HEK293 (cell line): ENCODE data around the gene PEAR1.

Experiments
- ATF2 ChIP-seq: fragments of 450-650 bp; formaldehyde crosslinking; IDR thresholded peaks from 2 replicates; pipeline ENCODE4 v1.5.1; 2016; ENCODE audit warnings: missing biosample characterization, missing genetic modification characterization, low read depth
- EGR2 ChIP-seq: fragments of 450-650 bp; formaldehyde crosslinking; IDR thresholded peaks from 2 replicates; pipeline ENCODE4 v1.5.1; 2016; ENCODE audit warnings: low read depth, missing biosample characterization, missing genetic modification characterization
- FEZF1 ChIP-seq: fragments of 450-650 bp; formaldehyde crosslinking; IDR thresholded peaks from 2 replicates; pipeline ENCODE4 v1.5.1; 2016; ENCODE audit warnings: missing biosample characterization, missing genetic modification characterization
- GFI1B ChIP-seq: fragments of 450-650 bp; formaldehyde crosslinking; IDR thresholded peaks from 2 replicates; pipeline ENCODE4 v1.5.1; 2016; ENCODE audit warnings: missing biosample characterization, missing genetic modification characterization
- GLI2 ChIP-seq: fragments of 450-650 bp; formaldehyde crosslinking; IDR thresholded peaks from 2 replicates; pipeline ENCODE4; 2017; ENCODE audit warnings: missing biosample characterization, missing genetic modification characterization, low read depth, borderline replicate concordance
- HOXA7 ChIP-seq: sonication (generic); formaldehyde crosslinking; IDR thresholded peaks from 2 replicates; pipeline ENCODE4 v1.8.1; 2022; ENCODE audit warnings: missing genetic modification reagents, borderline replicate concordance
- INSM2 ChIP-seq: fragments of 450-650 bp; formaldehyde crosslinking; IDR thresholded peaks from 2 replicates; pipeline ENCODE4 v1.5.1; 2016; ENCODE audit warnings: missing biosample characterization, missing genetic modification characterization
- KLF1 ChIP-seq: fragments of 450-650 bp; formaldehyde crosslinking; IDR thresholded peaks from 2 replicates; pipeline ENCODE4 v1.5.1; 2016; ENCODE audit warnings: missing biosample characterization, missing genetic modification characterization
- OVOL3 ChIP-seq: fragments of 450-650 bp; formaldehyde crosslinking; IDR thresholded peaks from 2 replicates; pipeline ENCODE4 v1.5.1; 2016; ENCODE audit warnings: missing biosample characterization, missing genetic modification characterization
- SP2 ChIP-seq: fragments of 450-650 bp; formaldehyde crosslinking; IDR thresholded peaks from 2 replicates; pipeline ENCODE4 v1.5.1; 2016; ENCODE audit warnings: missing biosample characterization, missing genetic modification characterization
- ZBTB48 ChIP-seq: fragments of 450-650 bp; formaldehyde crosslinking; IDR thresholded peaks from 2 replicates; pipeline ENCODE4 v1.5.1; 2016; ENCODE audit warnings: missing biosample characterization, missing genetic modification characterization
- ZFP69B ChIP-seq: fragments of 450-650 bp; formaldehyde crosslinking; IDR thresholded peaks from 2 replicates; pipeline ENCODE4 v1.5.1; 2016; ENCODE audit warnings: missing biosample characterization, missing genetic modification characterization
- ZNF121 ChIP-seq: fragments of 450-650 bp; formaldehyde crosslinking; IDR thresholded peaks from 2 replicates; pipeline ENCODE4 v1.5.1; 2016; ENCODE audit warnings: missing biosample characterization, missing genetic modification characterization
- ZNF214 ChIP-seq: fragments of 450-650 bp; formaldehyde crosslinking; IDR thresholded peaks from 2 replicates; pipeline ENCODE4 v1.5.1; 2017; ENCODE audit warnings: missing biosample characterization, mild to moderate bottlenecking, missing genetic modification characterization, borderline replicate concordance
- ZNF24 ChIP-seq: fragments of 450-650 bp; formaldehyde crosslinking; IDR thresholded peaks from 2 replicates; pipeline ENCODE4 v1.5.1; 2016; ENCODE audit warnings: missing biosample characterization, missing genetic modification characterization
- ZNF335 ChIP-seq: fragments of 450-650 bp; formaldehyde crosslinking; conservative IDR thresholded peaks from 2 replicates; pipeline ENCODE4 v1.5.1; 2016; ENCODE audit warnings: missing biosample characterization, missing genetic modification characterization
- ZNF426 ChIP-seq: fragments of 450-650 bp; formaldehyde crosslinking; IDR thresholded peaks from 2 replicates; pipeline ENCODE4 v1.5.1; 2017; ENCODE audit warnings: missing biosample characterization, missing genetic modification characterization, mild to moderate bottlenecking, inconsistent platforms, moderate library complexity
- ZNF514 ChIP-seq: fragments of 450-650 bp; formaldehyde crosslinking; IDR thresholded peaks from 2 replicates; pipeline ENCODE4 v1.5.1; 2016; ENCODE audit warnings: missing biosample characterization, missing genetic modification characterization
- ZNF548 ChIP-seq: fragments of 450-650 bp; formaldehyde crosslinking; IDR thresholded peaks from 2 replicates; pipeline ENCODE4 v1.5.1; 2016; ENCODE audit warnings: missing biosample characterization, missing genetic modification characterization
- ZNF561 ChIP-seq: fragments of 450-650 bp; IDR thresholded peaks from 2 replicates; pipeline ENCODE4 v1.5.1; 2018; ENCODE audit warnings: missing biosample characterization, missing genetic modification characterization, borderline replicate concordance
- ZNF776 ChIP-seq: fragments of 450-650 bp; formaldehyde crosslinking; IDR thresholded peaks from 2 replicates; pipeline ENCODE4 v1.5.0; 2017; ENCODE audit warnings: missing biosample characterization, missing genetic modification characterization, borderline replicate concordance
- ZNF843 ChIP-seq: fragments of 450-650 bp; formaldehyde crosslinking; IDR thresholded peaks from 2 replicates; pipeline ENCODE4 v1.5.1; 2016; ENCODE audit warnings: missing biosample characterization, missing genetic modification characterization
- ZSCAN30 ChIP-seq: fragments of 450-650 bp; IDR thresholded peaks from 2 replicates; pipeline ENCODE4 v1.5.1; 2018; ENCODE audit warnings: missing biosample characterization, mild to moderate bottlenecking, missing genetic modification characterization, moderate library complexity
- ZXDB ChIP-seq: fragments of 450-650 bp; formaldehyde crosslinking; IDR thresholded peaks from 2 replicates; pipeline ENCODE4 v1.5.1; 2016; ENCODE audit warnings: missing biosample characterization, missing genetic modification characterization
- TF ChIP-seq, protein P1 (sequence below): fragments of 450-650 bp; formaldehyde crosslinking; IDR thresholded peaks from 2 replicates; pipeline ENCODE4 v1.5.1; 2016; ENCODE audit warnings: missing biosample characterization, missing genetic modification characterization
- TF ChIP-seq, protein P2 (sequence below): fragments of 450-650 bp; formaldehyde crosslinking; IDR thresholded peaks from 2 replicates; pipeline ENCODE4 v1.5.1; 2016; ENCODE audit warnings: missing biosample characterization, missing genetic modification characterization
- TF ChIP-seq, protein P3 (sequence below): fragments of 450-650 bp; formaldehyde crosslinking; IDR thresholded peaks from 2 replicates; pipeline ENCODE4 v1.5.1; 2017; ENCODE audit warnings: missing biosample characterization, missing genetic modification characterization
- TF ChIP-seq, protein P4 (sequence below): fragments of 450-650 bp; formaldehyde crosslinking; IDR thresholded peaks from 2 replicates; pipeline ENCODE4 v1.5.1; 2017; ENCODE audit warnings: missing biosample characterization, missing genetic modification characterization

The PEAR1 gene

DNA sequence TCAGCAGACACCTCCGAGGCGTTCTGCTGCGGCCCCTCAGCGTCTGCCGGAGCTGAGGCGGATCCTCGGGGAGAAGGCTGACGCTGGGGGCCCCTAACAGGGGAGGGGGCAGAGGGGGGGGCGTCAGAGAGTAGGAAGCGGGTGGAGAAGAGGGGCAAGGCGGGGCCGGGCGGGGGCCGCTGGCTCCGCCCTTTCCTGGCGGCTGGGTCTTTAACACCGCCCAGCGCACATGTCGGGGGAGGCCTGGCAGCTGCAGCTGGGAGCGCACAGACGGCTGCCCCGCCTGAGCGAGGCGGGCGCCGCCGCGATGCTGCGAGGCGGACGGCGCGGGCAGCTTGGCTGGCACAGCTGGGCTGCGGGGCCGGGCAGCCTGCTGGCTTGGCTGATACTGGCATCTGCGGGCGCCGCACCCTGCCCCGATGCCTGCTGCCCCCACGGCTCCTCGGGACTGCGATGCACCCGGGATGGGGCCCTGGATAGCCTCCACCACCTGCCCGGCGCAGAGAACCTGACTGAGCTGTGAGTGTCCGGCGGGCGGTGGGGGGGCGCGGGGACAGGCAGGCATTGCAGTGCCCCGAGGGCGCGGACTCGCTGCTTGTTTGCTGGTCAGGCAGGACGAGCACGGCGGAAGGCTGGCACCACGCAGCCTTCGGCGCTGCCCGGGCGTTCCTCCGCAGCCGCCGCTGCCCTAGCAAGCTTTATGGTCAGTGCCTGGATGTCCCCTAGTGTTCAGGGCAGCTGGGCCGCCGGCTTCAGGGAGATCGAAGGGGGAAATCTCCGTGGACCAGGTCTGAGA is 32.7 kb upstream of the PEAR1 start, which contains the start of gene NTRK1 (continued):
- no peak for TF ChIP-seq INSM2 (tag by site-specific recombination)
- peak; percentile 43; the same call in 1 of the 2 replicates for TF ChIP-seq ZSCAN30 (tag by site-specific recombination)
- TF ChIP-seq ZBTB48 (tag by site-specific recombination), result no peak
- no peak for TF ChIP-seq HOXA7 (CRISPR knock-in tag)
- TF ChIP-seq ZNF121 (tag by site-specific recombination), result no peak
- TF ChIP-seq OVOL3 (tag by site-specific recombination), result no peak
- TF ChIP-seq, protein P1, sequence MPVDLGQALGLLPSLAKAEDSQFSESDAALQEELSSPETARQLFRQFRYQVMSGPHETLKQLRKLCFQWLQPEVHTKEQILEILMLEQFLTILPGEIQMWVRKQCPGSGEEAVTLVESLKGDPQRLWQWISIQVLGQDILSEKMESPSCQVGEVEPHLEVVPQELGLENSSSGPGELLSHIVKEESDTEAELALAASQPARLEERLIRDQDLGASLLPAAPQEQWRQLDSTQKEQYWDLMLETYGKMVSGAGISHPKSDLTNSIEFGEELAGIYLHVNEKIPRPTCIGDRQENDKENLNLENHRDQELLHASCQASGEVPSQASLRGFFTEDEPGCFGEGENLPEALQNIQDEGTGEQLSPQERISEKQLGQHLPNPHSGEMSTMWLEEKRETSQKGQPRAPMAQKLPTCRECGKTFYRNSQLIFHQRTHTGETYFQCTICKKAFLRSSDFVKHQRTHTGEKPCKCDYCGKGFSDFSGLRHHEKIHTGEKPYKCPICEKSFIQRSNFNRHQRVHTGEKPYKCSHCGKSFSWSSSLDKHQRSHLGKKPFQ (tag by site-specific recombination), result no peak
- peak; percentile 44 for TF ChIP-seq EGR2 (tag by site-specific recombination)
- peak; percentile 91 for TF ChIP-seq KLF1 (tag by site-specific recombination)
- TF ChIP-seq ZNF214 (tag by site-specific recombination), result no peak
- TF ChIP-seq, protein P2, sequence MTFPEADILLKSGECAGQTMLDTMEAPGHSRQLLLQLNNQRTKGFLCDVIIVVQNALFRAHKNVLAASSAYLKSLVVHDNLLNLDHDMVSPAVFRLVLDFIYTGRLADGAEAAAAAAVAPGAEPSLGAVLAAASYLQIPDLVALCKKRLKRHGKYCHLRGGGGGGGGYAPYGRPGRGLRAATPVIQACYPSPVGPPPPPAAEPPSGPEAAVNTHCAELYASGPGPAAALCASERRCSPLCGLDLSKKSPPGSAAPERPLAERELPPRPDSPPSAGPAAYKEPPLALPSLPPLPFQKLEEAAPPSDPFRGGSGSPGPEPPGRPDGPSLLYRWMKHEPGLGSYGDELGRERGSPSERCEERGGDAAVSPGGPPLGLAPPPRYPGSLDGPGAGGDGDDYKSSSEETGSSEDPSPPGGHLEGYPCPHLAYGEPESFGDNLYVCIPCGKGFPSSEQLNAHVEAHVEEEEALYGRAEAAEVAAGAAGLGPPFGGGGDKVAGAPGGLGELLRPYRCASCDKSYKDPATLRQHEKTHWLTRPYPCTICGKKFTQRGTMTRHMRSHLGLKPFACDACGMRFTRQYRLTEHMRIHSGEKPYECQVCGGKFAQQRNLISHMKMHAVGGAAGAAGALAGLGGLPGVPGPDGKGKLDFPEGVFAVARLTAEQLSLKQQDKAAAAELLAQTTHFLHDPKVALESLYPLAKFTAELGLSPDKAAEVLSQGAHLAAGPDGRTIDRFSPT (tag by site-specific recombination), result no peak
- TF ChIP-seq ZNF843 (tag by site-specific recombination), result no peak
- no peak for TF ChIP-seq ZNF426 (tag by site-specific recombination)
- TF ChIP-seq ZNF548, result no peak
- peak; percentile 32; the same call in 1 of the 2 replicates for TF ChIP-seq ZNF335 (tag by site-specific recombination)
- TF ChIP-seq, protein P3, sequence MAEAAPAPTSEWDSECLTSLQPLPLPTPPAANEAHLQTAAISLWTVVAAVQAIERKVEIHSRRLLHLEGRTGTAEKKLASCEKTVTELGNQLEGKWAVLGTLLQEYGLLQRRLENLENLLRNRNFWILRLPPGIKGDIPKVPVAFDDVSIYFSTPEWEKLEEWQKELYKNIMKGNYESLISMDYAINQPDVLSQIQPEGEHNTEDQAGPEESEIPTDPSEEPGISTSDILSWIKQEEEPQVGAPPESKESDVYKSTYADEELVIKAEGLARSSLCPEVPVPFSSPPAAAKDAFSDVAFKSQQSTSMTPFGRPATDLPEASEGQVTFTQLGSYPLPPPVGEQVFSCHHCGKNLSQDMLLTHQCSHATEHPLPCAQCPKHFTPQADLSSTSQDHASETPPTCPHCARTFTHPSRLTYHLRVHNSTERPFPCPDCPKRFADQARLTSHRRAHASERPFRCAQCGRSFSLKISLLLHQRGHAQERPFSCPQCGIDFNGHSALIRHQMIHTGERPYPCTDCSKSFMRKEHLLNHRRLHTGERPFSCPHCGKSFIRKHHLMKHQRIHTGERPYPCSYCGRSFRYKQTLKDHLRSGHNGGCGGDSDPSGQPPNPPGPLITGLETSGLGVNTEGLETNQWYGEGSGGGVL (tag by site-specific recombination), result peak; percentile 75
- TF ChIP-seq, protein P4, sequence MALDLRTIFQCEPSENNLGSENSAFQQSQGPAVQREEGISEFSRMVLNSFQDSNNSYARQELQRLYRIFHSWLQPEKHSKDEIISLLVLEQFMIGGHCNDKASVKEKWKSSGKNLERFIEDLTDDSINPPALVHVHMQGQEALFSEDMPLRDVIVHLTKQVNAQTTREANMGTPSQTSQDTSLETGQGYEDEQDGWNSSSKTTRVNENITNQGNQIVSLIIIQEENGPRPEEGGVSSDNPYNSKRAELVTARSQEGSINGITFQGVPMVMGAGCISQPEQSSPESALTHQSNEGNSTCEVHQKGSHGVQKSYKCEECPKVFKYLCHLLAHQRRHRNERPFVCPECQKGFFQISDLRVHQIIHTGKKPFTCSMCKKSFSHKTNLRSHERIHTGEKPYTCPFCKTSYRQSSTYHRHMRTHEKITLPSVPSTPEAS, result no peak
- TF ChIP-seq ZNF514 (tag by site-specific recombination), result no peak
- no peak for TF ChIP-seq GLI2
- TF ChIP-seq FEZF1 (tag by site-specific recombination), result no peak
- TF ChIP-seq SP2 (tag by site-specific recombination), result peak; percentile 70
- no peak for TF ChIP-seq ZFP69B (tag by site-specific recombination)
- TF ChIP-seq ZNF776 (tag by site-specific recombination), result no peak
- no peak for TF ChIP-seq GFI1B
- TF ChIP-seq ZNF24 (tag by site-specific recombination), result 0 out of 2 replicates have a peak, but pooled peaks have one; percentile 7
- TF ChIP-seq ZXDB (tag by site-specific recombination), result 0 out of 2 replicates have a peak, but pooled peaks have one; percentile 4
- no peak for TF ChIP-seq ATF2 (tag by site-specific recombination)
- TF ChIP-seq ZNF561, result no peak
